Peyer's patch (tissue), 4 donors: ENCODE data around the gene BIRC6.
"Not testable (repeated sequence)": the region's sequence is repeated elsewhere in the genome, so short reads cannot be mapped to it uniquely, and the experiment has no call there.

Experiments used
- CTCF ChIP-seq, 6 experiments: fragments of 450-650 bp in 4 of 6; fragments of 200-600 bp in 2 of 6; sonication (generic) in 1 of 6; IDR thresholded peaks; one replicate each; pipeline ENCODE4 v1.5.1; 2017 to 2019; ENCODE audit warnings: antibody characterized with exemption in 6 of 6, mild to moderate bottlenecking in 3 of 6, moderate library complexity in 1 of 6
- POLR2A ChIP-seq, 2 donors: fragments of 450-650 bp; IDR thresholded peaks; one replicate each; pipeline ENCODE4 v1.5.1; 2017; ENCODE audit warnings: antibody characterized with exemption in 2 of 2, mild to moderate bottlenecking in 2 of 2, moderate library complexity in 2 of 2

- TF ChIP-seq CTCF, POLR2A (IDR thresholded peaks at IDR 0.05): not testable (repeated sequence)
Measured at GRCh38 chr2:32370942-32371341, 14.1 kb downstream of the BIRC6 start.
